ENCODE data around the gene PCP2. TPM values are rescaled to one million over a fixed set of nuclear protein-coding genes. Genes with fewer than 3 reads are reported as not detected.
A peak's percentile ranks its signal among the peaks of the same experiment; 100 is the strongest.
"Not testable (repeated sequence)": the region's sequence is repeated elsewhere in the genome, so short reads cannot be mapped to it uniquely, and the experiment has no call there.

The PCP2 gene
- total RNA-seq, 2 donors from 2014 or later, result not detected

DNA sequence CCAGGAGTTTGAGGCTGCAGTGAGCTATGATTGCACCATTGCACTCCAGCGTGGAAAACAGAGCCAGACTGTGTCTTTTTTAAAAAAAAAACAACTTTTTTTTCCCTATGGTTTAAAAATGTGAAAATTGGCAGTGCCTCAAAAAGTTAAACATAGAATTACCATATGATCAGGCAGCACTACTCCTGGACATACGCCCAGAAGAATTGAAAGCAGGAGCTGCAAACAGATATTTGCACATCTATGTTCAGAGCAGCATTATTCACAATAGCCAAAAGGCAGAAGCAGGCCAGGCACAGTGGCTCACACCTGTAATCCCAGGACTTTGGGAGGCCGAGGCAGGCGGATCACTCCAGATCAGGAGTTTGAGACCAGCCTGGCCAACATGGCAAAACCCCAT is 31.6 kb upstream of the PCP2 start:
- DNase-seq (no peak), ATAC-seq (no peak)
- intact Hi-C loops (cut with DNase I), result no loop called here

GRCh38 chr19:7663706-7664105 is 30.2 kb upstream of the PCP2 start:
- ATAC-seq (no peak), DNase-seq (no peak)
- intact Hi-C loops (cut with DNase I), result no loop called here

DNA sequence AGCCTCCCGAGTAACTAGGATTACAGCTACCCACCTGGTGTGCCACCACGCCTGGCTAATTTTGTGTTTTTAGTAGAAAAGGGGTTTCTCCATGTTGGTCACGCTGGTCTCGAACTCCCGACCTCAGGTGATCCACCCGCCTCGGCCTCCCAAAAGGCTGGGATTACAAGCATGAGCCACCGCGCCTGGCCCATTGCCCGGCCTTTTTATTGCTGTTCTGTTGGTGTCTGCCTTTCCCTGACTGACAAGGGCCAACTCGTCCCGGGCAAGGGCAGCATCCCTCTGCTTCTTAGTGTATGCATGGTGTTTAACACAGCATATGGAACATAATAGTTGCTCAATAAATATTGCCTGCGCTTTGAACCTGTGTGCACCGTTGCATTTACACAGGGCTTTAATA is 29.1 kb upstream of the PCP2 start:
- ATAC-seq (no peak), DNase-seq (no peak)
- intact Hi-C loops (cut with DNase I), result no loop called here

DNA sequence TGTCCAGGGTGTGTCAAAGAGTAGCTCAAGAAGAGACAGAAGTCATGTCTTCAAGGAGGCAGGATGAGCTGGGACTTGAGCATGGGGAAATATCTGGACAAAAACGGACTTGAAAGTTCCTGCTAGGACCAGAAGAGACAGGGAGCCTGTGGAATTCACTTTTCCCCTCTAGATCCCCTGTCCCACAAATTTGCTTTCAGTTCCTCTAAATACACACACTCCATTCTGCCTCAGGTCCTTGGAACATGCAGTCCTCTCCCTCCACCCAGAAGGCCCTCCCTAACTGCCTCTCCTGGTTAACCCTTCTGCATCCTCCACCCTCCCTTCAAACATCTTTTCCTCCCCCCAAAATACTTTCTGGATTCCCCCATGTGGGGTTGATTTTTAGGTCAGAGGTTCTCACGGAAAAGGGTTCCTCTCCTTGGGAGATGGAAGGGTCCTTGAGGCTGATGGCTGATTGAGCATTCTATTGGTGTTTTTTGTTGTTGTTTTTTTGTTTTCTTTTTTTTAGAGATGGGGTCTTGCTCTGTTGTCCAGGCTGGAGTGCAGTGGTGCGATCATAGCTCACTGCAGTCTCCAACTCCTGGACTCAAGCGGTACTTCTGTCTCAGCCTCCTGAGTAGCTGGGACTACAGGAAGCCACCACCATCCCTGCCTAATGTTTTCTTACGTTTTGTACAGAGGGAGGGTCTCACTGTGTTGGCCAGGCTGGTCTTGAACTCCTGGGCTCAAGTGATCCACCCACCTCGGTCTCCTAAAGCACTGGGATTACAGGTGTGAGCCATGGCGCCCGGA is 28.4 kb upstream of the PCP2 start:
- intact Hi-C loops (cut with DNase I), result no loop called here
- no peak for ATAC-seq

DNA sequence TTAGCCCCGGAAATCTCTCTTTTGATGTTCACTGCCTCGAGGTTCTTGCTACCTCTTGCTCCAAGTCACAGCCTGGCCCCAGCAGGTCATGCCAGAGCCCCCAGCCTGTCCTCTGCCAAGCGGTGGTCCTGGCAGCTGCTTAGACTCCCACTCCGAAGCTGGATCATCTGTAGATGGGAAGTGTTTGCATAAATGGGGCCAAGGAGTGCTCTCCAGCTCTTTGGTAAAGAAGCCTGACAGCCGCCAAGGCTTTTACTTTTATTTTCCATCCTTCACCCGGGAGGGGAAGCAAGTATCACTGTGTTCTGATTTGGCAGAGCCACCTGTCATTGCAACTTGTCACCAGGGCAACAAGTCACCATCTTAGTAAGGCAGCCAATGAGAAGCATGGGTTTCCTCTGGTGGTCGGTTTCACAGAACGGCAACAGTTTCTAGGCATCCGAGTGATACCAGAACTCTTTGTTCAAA is 24.7 kb upstream of the PCP2 start:
- no peak for ATAC-seq
- intact Hi-C loops (cut with DNase I), result loop anchor here (10.0 kb wide), 1 partner anchor 137 kb away; no protein-coding TSS in a partner anchor
- DNase-seq, result no peak

More for the DNA sequence above, 28.4 kb upstream of the PCP2 start:
- DNase-seq, result no peak

- DNase-seq (no peak), ATAC-seq (peak in 1 of 2 donors; percentile 59)
- intact Hi-C loops (cut with DNase I), result loop anchor here (10.0 kb wide), 1 partner anchor 138 kb away; no protein-coding TSS in a partner anchor
These were observed 23.7 kb upstream of the PCP2 start for GRCh38 chr19:7657131-7657751.

DNA sequence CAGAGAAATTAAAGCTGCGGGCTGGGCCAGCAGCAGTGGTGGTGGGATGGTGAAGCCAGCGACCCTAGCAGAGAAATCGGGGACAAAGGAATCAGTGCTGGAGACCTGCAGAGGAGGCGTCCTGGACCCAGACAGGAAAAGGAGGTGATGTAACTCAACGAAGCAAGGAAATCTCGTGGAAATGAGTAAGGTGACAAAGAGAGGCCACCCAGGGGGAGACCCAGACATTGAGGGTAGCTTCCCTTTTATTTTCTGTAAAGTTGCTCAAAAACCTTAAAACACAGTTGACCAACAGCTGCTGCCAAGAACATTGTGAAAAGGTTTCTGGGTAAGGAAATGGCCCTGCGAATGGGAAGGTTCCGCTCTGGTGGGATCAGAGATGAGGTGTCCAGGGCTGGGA is 22.1 kb upstream of the PCP2 start:
- DNase-seq (no peak), ATAC-seq (no peak)
- intact Hi-C loops (cut with DNase I), result loop anchor here (10.0 kb wide), 1 partner anchor 139 kb away; no protein-coding TSS in a partner anchor

GRCh38 chr19:7654401-7654800 is 20.9 kb upstream of the PCP2 start:
- ATAC-seq (no peak), DNase-seq (no peak)
- intact Hi-C loops (cut with DNase I), result loop anchor here (10.0 kb wide), 1 partner anchor 140 kb away; no protein-coding TSS in a partner anchor

GRCh38 chr19:7652061-7652641 is 18.6 kb upstream of the PCP2 start:
- intact Hi-C loops (cut with DNase I), result loop anchor here (10.0 kb wide), 1 partner anchor 143 kb away; no protein-coding TSS in a partner anchor
- ATAC-seq, result peak; percentile 83 to 87

GRCh38 chr19:7650148-7650547 is 16.6 kb upstream of the PCP2 start:
- intact Hi-C loops (cut with DNase I), result loop anchor here (10.0 kb wide), 1 partner anchor 145 kb away; no protein-coding TSS in a partner anchor
- ATAC-seq, result no peak

More at GRCh38 chr19:7652061-7652641, 18.6 kb upstream of the PCP2 start:
- DNase-seq, result peak; percentile 80

DNA sequence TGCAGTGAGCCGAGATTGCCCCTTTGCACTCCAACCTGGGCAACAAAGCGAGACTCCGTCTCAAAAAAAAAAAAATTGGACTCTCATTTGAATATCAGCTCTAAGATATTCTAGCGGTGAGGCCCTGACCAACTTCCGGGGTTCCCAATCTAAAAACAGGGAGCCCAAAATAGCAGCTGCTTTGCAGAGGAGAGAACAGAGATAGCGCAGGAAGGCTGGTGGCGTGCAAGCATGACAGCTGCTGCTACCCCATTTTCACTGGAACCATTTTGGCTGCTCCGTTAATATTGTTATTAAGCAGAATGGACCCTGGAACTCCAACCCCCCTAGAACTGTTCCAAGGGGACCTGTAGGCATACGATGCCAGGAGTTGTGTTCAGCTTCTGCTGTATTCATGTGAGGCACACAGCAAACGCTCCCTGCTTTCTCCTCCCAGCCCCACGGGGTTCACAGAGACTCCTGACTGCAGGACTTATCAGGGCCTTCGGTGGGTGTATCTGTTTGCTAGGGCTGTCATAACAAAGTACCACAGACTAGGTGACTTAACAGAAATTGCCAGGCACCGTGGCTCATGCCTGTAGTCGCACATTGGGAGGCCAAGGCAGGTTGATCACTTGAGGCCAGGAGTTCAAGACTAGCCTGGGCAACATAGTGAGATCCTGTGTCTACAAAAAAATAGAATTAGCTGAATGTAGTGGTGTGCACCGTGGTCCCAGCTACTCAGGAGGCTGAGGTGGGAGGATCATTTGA is 14.9 kb upstream of the PCP2 start:
- ATAC-seq, result no peak
- DNase-seq, result no peak
- intact Hi-C loops (cut with DNase I), result no loop called here

More at GRCh38 chr19:7650148-7650547, 16.6 kb upstream of the PCP2 start:
- no peak for DNase-seq

GRCh38 chr19:7647156-7647555 is 13.6 kb upstream of the PCP2 start:
- DNase-seq (no peak), ATAC-seq (no peak)
- intact Hi-C loops (cut with DNase I), result no loop called here

- no peak for ATAC-seq
- DNase-seq, result no peak
- intact Hi-C loops (cut with DNase I), result no loop called here
These were observed 12.8 kb upstream of the PCP2 start for GRCh38 chr19:7646426-7646700.

DNA sequence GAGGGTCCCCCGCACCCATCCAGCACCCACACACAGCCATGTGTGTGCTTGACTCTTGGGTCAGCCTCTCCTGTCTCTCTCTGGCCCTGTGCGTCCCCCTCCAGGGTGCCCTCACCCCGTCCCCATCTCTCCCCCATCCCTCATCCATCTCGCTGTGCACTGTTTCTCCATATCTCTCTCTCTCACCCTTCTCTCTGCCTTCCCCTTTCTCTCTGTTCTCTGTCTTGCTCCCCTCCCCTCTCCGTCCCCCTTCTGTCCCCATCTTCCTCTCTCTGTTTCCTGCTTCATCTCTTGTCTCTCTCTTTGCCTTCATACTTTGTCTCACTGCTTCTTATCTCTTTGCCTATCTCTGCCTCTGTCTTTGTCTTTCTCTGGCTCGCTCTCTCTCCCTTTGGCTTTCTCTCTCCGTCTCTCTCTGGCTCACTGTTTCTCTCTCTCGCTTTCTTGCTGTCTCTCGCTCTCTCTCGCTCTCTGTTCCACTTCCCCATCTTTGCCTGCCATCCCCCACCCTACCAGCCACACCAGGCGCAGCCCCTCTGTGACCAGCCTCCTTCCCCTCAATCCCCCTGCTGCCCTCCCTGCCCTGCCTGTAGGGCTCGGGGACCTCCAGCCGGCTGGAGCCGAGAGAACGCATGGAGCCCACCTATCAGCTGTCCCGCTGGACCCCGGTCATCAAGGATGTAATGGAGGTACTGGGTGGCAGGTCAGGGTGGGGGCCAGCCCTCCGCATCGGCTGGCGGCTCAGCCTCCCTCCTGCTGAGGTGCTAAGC is 12.3 kb upstream of the PCP2 start:
- DNase-seq, result no peak
- intact Hi-C loops (cut with DNase I), result no loop called here
- ATAC-seq, result no peak

GRCh38 chr19:7645163-7645562 is 11.6 kb upstream of the PCP2 start:
- intact Hi-C loops (cut with DNase I), result no loop called here
- ATAC-seq, result peak in 1 of 2 donors; percentile 34
- no peak for DNase-seq

- DNase-seq (no peak), ATAC-seq (no peak)
- intact Hi-C loops (cut with DNase I), result no loop called here
These were observed 11.0 kb upstream of the PCP2 start for GRCh38 chr19:7644550-7644877.

DNA sequence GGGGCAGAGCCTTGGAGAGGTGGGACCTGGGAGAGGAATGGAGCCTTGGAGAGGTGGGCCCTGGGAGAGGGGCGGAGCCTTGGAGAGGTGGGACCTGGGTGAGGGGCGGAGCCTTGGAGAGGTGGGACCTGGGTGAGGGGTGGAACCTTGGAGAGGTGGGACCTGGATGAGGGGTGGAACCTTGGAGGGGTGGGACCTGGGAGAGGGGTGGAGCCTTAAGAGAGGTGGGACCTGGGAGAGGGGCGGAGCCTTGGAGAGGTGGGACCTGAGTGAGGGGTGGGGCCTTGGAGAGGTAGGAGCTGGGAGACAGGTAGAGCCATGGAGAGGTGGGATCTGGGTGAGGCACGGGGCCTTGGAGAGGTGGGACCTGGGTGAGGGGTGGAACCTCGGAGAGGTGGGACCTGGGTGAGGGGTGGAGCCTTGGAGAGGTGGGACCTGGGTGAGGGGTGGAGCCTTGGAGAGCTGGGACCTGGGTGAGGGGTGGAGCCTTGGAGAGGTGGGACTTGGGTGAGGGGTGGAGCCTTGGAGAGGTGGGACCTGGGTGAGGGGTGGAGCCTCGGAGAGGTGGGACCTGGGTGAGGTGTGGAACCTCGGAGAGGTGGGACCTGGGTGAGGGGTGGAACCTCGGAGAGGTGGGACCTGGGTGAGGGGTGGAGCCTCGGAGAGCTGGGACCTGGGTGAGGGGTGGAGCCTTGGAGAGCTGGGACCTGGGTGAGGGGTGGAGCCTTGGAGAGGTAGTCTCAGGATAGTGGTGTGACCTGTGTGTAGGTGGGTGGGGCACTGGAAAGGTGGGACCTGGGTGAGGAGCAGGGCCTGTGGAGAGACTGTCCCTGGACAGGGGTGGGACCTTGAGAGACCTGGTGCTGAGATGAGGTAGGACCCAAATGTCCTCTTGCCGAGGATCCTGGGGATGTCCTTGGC is 10.4 kb upstream of the PCP2 start:
- DNase-seq; ATAC-seq; intact Hi-C loops (cut with DNase I): not testable (repeated sequence)

DNA sequence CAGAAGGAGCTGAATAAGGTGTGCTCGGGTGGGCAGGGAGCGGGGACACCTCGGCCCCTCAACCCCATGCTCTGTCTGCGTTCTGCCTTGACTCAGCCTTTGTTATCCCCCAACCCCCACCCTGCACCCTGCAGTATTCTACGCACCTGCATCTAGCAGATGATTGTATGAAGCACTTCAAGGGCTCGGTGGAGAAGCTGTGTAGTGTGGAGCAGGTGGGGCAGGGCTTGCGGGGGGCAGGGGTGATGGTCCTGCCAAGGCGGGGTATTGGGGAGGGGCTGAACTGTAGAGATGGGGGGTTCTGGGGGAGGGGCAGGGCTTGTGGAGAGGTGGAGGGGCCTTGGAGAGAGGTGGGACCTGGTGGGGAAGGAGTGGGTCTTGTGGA is 9.5 kb upstream of the PCP2 start:
- intact Hi-C loops (cut with DNase I), result no loop called here
- no peak for ATAC-seq
- DNase-seq, result no peak

Measured in left cardiac atrium (tissue), 4 donors.